Omental fat pad (tissue), 4 donors: ENCODE results near the gene SIRPB1. TPM values are rescaled to one million over a fixed set of nuclear protein-coding genes. Genes with fewer than 3 reads are reported as not detected.
A peak's percentile ranks its signal among the peaks of the same experiment; 100 is the strongest.
"Not testable (repeated sequence)": the region's sequence is repeated elsewhere in the genome, so short reads cannot be mapped to it uniquely, and the experiment has no call there.

Source experiments
- ATAC-seq: fragments of 150-250 bp; one replicate; pipeline ENCODE4 v1.9.1; 2016; ENCODE audit warnings: mild to moderate bottlenecking, moderate library complexity; ENCODE audit not compliant: low FRiP score
- DNase-seq: peaks from one replicate; pipeline ENCODE4 v3.0.0-alpha.2; 2019; ENCODE audit warnings: low spot score
- CTCF ChIP-seq, 3 donors: fragments of 450-650 bp; IDR thresholded peaks; one replicate each; pipeline ENCODE4 v1.5.1; 2016 to 2017; ENCODE audit warnings: antibody characterized with exemption in 3 of 3, mild to moderate bottlenecking in 3 of 3, moderate library complexity in 2 of 3
- total RNA-seq, 4 donors: library from RNA; depleted of rRNA; stranded (reverse); fragments of >200 nt; gene quantifications; one replicate each; pipeline ENCODE4 v1.1.0, GENCODE V29; 2016

Gene SIRPB1
- total RNA-seq, 4 donors from 2014 or later = 5.1 to 10.5 (median 8.7) TPM

GRCh38 chr20:1623501-1624205 is 3.8 kb upstream of the SIRPB1 start:
- ATAC-seq = no peak
- no peak for TF ChIP-seq CTCF (IDR thresholded peaks at IDR 0.05)

GRCh38 chr20:1622450-1622849 is 2.6 kb upstream of the SIRPB1 start:
- DNase-seq (no peak), ATAC-seq (no peak)
- TF ChIP-seq CTCF (IDR thresholded peaks at IDR 0.05) = no peak

More at GRCh38 chr20:1623501-1624205, 3.8 kb upstream of the SIRPB1 start:
- no peak for DNase-seq

- no peak for TF ChIP-seq CTCF (IDR thresholded peaks at IDR 0.05)
- no peak for ATAC-seq
- no peak for DNase-seq
Measured at GRCh38 chr20:1621316-1621715, 1.5 kb upstream of the SIRPB1 start.

GRCh38 chr20:1618954-1619540 is 762 bp downstream of the SIRPB1 start:
- no peak for TF ChIP-seq CTCF (IDR thresholded peaks at IDR 0.05)
- DNase-seq (no peak), ATAC-seq (peak; percentile 22)

GRCh38 chr20:1618479-1618878 is 1.3 kb downstream of the SIRPB1 start:
- no peak for DNase-seq
- ATAC-seq = no peak
- TF ChIP-seq CTCF (IDR thresholded peaks at IDR 0.05) = no peak

GRCh38 chr20:1616858-1617434 is 2.9 kb downstream of the SIRPB1 start:
- no peak for DNase-seq
- TF ChIP-seq CTCF (IDR thresholded peaks at IDR 0.05) = no peak
- ATAC-seq = no peak

- not testable (repeated sequence) for DNase-seq, ATAC-seq
Measured at GRCh38 chr20:1610404-1610803, 9.4 kb downstream of the SIRPB1 start.

GRCh38 chr20:1608678-1609347 is 11.0 kb downstream of the SIRPB1 start:
- not testable (repeated sequence) for DNase-seq, ATAC-seq
